Prostate gland (tissue), 2 donors: ENCODE measurements around the gene BCAP31.

ENCODE experiments used
- CTCF ChIP-seq, 4 experiments: fragments of 200-600 bp in 2 of 4; fragments of 450-650 bp in 2 of 4; sonication (generic) in 2 of 4; IDR thresholded peaks; 1 replicate in 3 of 4; 2 replicates in 1 of 4; pipeline ENCODE4 v1.5.1; 2016 to 2019; ENCODE audit warnings: antibody characterized with exemption in 4 of 4, mild to moderate bottlenecking in 2 of 4, moderate library complexity in 2 of 4
- POLR2A ChIP-seq: fragments of 450-650 bp; IDR thresholded peaks from one replicate; pipeline ENCODE4 v1.6.1; 2016; ENCODE audit warnings: antibody characterized with exemption, mild to moderate bottlenecking

- no peak for TF ChIP-seq POLR2A
- no peak for TF ChIP-seq CTCF (IDR thresholded peaks at IDR 0.05)
Measured at GRCh38 chrX:153670748-153671588, 53.2 kb downstream of the BCAP31 start.
